Astrocyte (in vitro differentiated cells and primary cell): ENCODE measurements around the gene GNMT. TPM values are rescaled to one million over a fixed set of nuclear protein-coding genes. Genes with fewer than 3 reads are reported as not detected.
A peak's percentile ranks its signal among the peaks of the same experiment; 100 is the strongest.

Experiments used
- DNase-seq: peaks from one replicate; pipeline ENCODE4 v3.0.0-alpha.2; 2010; ENCODE audit warnings: low read depth
- FAIRE-seq: peaks from 2 replicates; lab custom pipeline; 2011; peaks lifted over from hg19 to GRCh38; lab: Jason Lieb, UNC
- H2AFZ ChIP-seq: 2 replicates; pipeline ENCODE4 v1.6.0; 2012; ENCODE audit warnings: low read depth, low read length, inconsistent platforms
- H3K27ac ChIP-seq: 2 replicates; pipeline ENCODE4 v1.5.1; 2011; ENCODE audit warnings: low read depth, low read length, inconsistent platforms
- H3K27me3 ChIP-seq: 2 replicates; pipeline ENCODE4 v1.6.0; 2011; ENCODE audit warnings: low read length, inconsistent platforms; ENCODE audit not compliant: insufficient read depth
- H3K36me3 ChIP-seq: 2 replicates; pipeline ENCODE4 v1.5.1; 2011; ENCODE audit warnings: low read length, inconsistent platforms; ENCODE audit not compliant: insufficient read depth
- H3K4me1 ChIP-seq: 2 replicates; pipeline ENCODE4 v1.5.1; 2011; ENCODE audit warnings: low read length, inconsistent platforms; ENCODE audit not compliant: insufficient read depth
- H3K4me2 ChIP-seq: 2 replicates; pipeline ENCODE4 v1.6.0; 2012; ENCODE audit warnings: low read length, inconsistent platforms
- H3K4me3 ChIP-seq: 2 replicates; pipeline ENCODE4 v1.5.1; 2011; ENCODE audit warnings: low read depth, mild to moderate bottlenecking, low read length, inconsistent platforms; ENCODE audit not compliant: insufficient read depth
- H3K79me2 ChIP-seq: 2 replicates; pipeline ENCODE4 v1.6.0; 2012; ENCODE audit warnings: mild to moderate bottlenecking, low read length, inconsistent platforms; ENCODE audit not compliant: insufficient read depth
- H3K9ac ChIP-seq: 2 replicates; pipeline ENCODE4 v1.6.0; 2012; ENCODE audit warnings: mild to moderate bottlenecking, low read length, inconsistent platforms
- H3K9me3 ChIP-seq: 2 replicates; pipeline ENCODE4 v1.5.1; 2012; ENCODE audit warnings: low read depth, mild to moderate bottlenecking, low read length, inconsistent platforms; ENCODE audit not compliant: insufficient read depth
- H4K20me1 ChIP-seq: 2 replicates; pipeline ENCODE4 v1.6.0; 2012; ENCODE audit warnings: low read length, inconsistent platforms; ENCODE audit not compliant: insufficient read depth
- H3K27ac Mint-ChIP-seq: one replicate; pipeline ENCODE4 v1.8.0; 2021; ENCODE audit warnings: mild to moderate bottlenecking, mixed read lengths; ENCODE audit not compliant: unreplicated experiment
- H3K27me3 Mint-ChIP-seq: one replicate; pipeline ENCODE4 v1.8.0; 2021; ENCODE audit warnings: low read depth, mixed read lengths; ENCODE audit not compliant: unreplicated experiment
- H3K36me3 Mint-ChIP-seq: one replicate; pipeline ENCODE4 v1.8.0; 2021; ENCODE audit warnings: low read depth, mixed read lengths; ENCODE audit not compliant: unreplicated experiment
- H3K4me1 Mint-ChIP-seq: one replicate; pipeline ENCODE4 v1.8.0; 2021; ENCODE audit warnings: low read depth, mixed read lengths; ENCODE audit not compliant: unreplicated experiment
- H3K4me3 Mint-ChIP-seq: one replicate; pipeline ENCODE4 v1.8.0; 2021; ENCODE audit warnings: mild to moderate bottlenecking, moderate library complexity, mixed read lengths; ENCODE audit not compliant: unreplicated experiment
- H3K9me3 Mint-ChIP-seq: one replicate; pipeline ENCODE4 v1.8.0; 2021; ENCODE audit warnings: mild to moderate bottlenecking, mixed read lengths; ENCODE audit not compliant: unreplicated experiment
- CTCF ChIP-seq: IDR thresholded peaks from 2 replicates; pipeline ENCODE4 v1.5.1; 2011; ENCODE audit warnings: low read depth, mild to moderate bottlenecking, inconsistent platforms, low read length, moderate library complexity; ENCODE audit not compliant: insufficient read depth
- EZH2 ChIP-seq: IDR thresholded peaks from 2 replicates; pipeline ENCODE4 v1.6.1; 2012; ENCODE audit warnings: mild to moderate bottlenecking, low read length, inconsistent platforms; ENCODE audit not compliant: insufficient read depth
- total RNA-seq: library from RNA; stranded (reverse); gene quantifications from 2 replicates; pipeline ENCODE4 v1.2.1, GENCODE V29; 2021

Gene GNMT
- total RNA-seq, 1 donor from 2014 or later: 0.68 TPM

GRCh38 chr6:42914546-42914945 is 46.0 kb upstream of the GNMT start:
- no peaks in the 10 kb centered on the region for H3K27me3 ChIP-seq
- Mint-ChIP-seq H3K9me3 (no peaks in the 10 kb centered on the region), H3K27ac (no peak overlapping the region), H3K4me3 (no peak overlapping the region), H3K27me3 (no peaks in the 10 kb centered on the region), H3K36me3 (no peaks in the 10 kb centered on the region), H3K4me1 (no peaks in the 10 kb centered on the region)
- H3K36me3 ChIP-seq: no peaks in the 10 kb centered on the region
- DNase-seq (no peak), FAIRE-seq (no peak)
- TF ChIP-seq CTCF (no peak), EZH2 (no peak)
- H3K79me2 ChIP-seq: no peaks in the 10 kb centered on the region
- no peak overlapping the region for H2AFZ ChIP-seq
- H3K4me3 ChIP-seq: no peak overlapping the region
- no peaks in the 10 kb centered on the region for H3K9me3 ChIP-seq
- H3K27ac ChIP-seq: no peak overlapping the region
- no peaks in the 10 kb centered on the region for H3K4me1 ChIP-seq
- no peaks in the 10 kb centered on the region for H4K20me1 ChIP-seq
- no peak overlapping the region for H3K4me2 ChIP-seq
- no peak overlapping the region for H3K9ac ChIP-seq

GRCh38 chr6:42915732-42916131 is 44.8 kb upstream of the GNMT start, which contains the start of gene PTCRA:
PTCRA (plus strand) TSS chr6:42916053; CDS start chr6:42916070, 17 bp downstream.
- Histone ChIP-seq H3K4me2 (no peak within 1 kb of the TSS), H3K4me3 (no peak within 1 kb of the TSS), H3K36me3 (no peaks in the 10 kb centered on the region), H3K9ac (no peak within 1 kb of the TSS), H3K27ac (no peak within 1 kb of the TSS), H3K4me1 (no peaks in the 10 kb centered on the region), H3K9me3 (no peaks in the 10 kb centered on the region), H3K27me3 (no peaks in the 10 kb centered on the region), H2AFZ (no peak within 1 kb of the TSS), H3K79me2 (no peaks in the 10 kb centered on the region), H4K20me1 (no peaks in the 10 kb centered on the region)
- FAIRE-seq (no peak), DNase-seq (no peak)
- Mint-ChIP-seq H3K4me1 (no peaks in the 10 kb centered on the region), H3K27ac (no peak within 1 kb of the TSS), H3K36me3 (no peaks in the 10 kb centered on the region), H3K4me3 (no peak within 1 kb of the TSS), H3K9me3 (no peaks in the 10 kb centered on the region), H3K27me3 (no peaks in the 10 kb centered on the region)
- TF ChIP-seq EZH2: no peak
- no peak for TF ChIP-seq CTCF

GRCh38 chr6:42916288-42916687 is 44.3 kb upstream of the GNMT start:
- Mint-ChIP-seq H3K36me3 (no peaks in the 10 kb centered on the region), H3K27me3 (no peaks in the 10 kb centered on the region), H3K4me3 (no peak overlapping the region), H3K4me1 (no peaks in the 10 kb centered on the region), H3K27ac (no peak overlapping the region), H3K9me3 (no peaks in the 10 kb centered on the region)
- H3K9ac ChIP-seq: no peak overlapping the region
- DNase-seq: no peak
- H2AFZ ChIP-seq: no peak overlapping the region
- no peaks in the 10 kb centered on the region for H3K36me3 ChIP-seq
- H3K27me3 ChIP-seq: no peaks in the 10 kb centered on the region
- FAIRE-seq: peak; percentile 34
- no peak for TF ChIP-seq CTCF
- no peak for TF ChIP-seq EZH2
- no peaks in the 10 kb centered on the region for H3K4me1 ChIP-seq
- no peaks in the 10 kb centered on the region for H3K9me3 ChIP-seq
- H3K27ac ChIP-seq: no peak overlapping the region
- no peaks in the 10 kb centered on the region for H3K79me2 ChIP-seq
- H4K20me1 ChIP-seq: no peaks in the 10 kb centered on the region
- H3K4me2 ChIP-seq: no peak overlapping the region
- no peak overlapping the region for H3K4me3 ChIP-seq
